ENCODE data around the gene BACH1. TPM values are rescaled to one million over a fixed set of nuclear protein-coding genes. Genes with fewer than 3 reads are reported as not detected.

BACH1 gene
- total and polyA plus RNA-seq, 2 donors (not counting 1 experiment from before 2014, with no cell fraction given) = 10.1 to 221 TPM

GRCh38 chr21:29305068-29305467 lies 6.3 kb downstream of the BACH1 start:
- peak overlapping the region; percentile 36 for H3K4me2 ChIP-seq (replicated peaks; ENCODE audit: low read depth, low read length, poor library complexity, severe bottlenecking)
- H3K9ac ChIP-seq (ENCODE audit: low read length) = no peak overlapping the region
- no peaks in the 10 kb centered on the region for H3K9me3 ChIP-seq (ENCODE audit: control extremely low read depth in 1 of 3, control insufficient read depth in 2 of 3, insufficient read depth in 1 of 3, low read length in 2 of 3)
- POLR2A ChIA-PET = interaction anchor here (0.6 kb wide), 1 partner anchor 13 kb away, joined by 4 read pairs; no protein-coding TSS in a partner anchor
- intact Hi-C loops (cut with micrococcal nuclease) = loop anchor here (10.0 kb wide), 2 partner anchors 310 to 420 kb away; partner anchors contain the start of gene LTN1
- H2AFZ ChIP-seq (ENCODE audit: insufficient read depth, low read depth, low read length, poor library complexity, severe bottlenecking) = no peak overlapping the region
- WGBS (ENCODE audit: insufficient coverage) = 50% methylated on average over 1 of the region's 3 CpGs
- H3K36me3 ChIP-seq (replicated peaks in 1 of 2; ENCODE audit: control extremely low read depth in 1 of 2, control insufficient read depth in 1 of 2, extremely low read depth in 1 of 2, insufficient read depth in 2 of 2, low read length in 1 of 2) = peaks cover 0 to 2% of the 10 kb centered on the region in 2 experiments
- CTCF ChIA-PET = interaction anchor here (1.5 kb wide), 1 partner anchor 215 kb away, joined by 4 read pairs; no protein-coding TSS in a partner anchor
- no peak overlapping the region for H3K27ac ChIP-seq (ENCODE audit: low read length in 2 of 2)
- DNase-seq (no peak), ATAC-seq (ENCODE audit: low read depth) (no peak)
- H3K27me3 ChIP-seq (replicated peaks in 1 of 4; ENCODE audit: control extremely low read depth in 1 of 4, control insufficient read depth in 3 of 4, insufficient read depth in 4 of 4, low read length in 3 of 4) = no peaks in the 10 kb centered on the region
- TF ChIP-seq EZH2 (IDR thresholded peaks at IDR 0.05; ENCODE audit: borderline replicate concordance, insufficient read depth, low read depth, low read length, poor library complexity, severe bottlenecking) = no peak
- no peak for TF ChIP-seq CTCF (IDR thresholded peaks at IDR 0.05)
- no peak overlapping the region for H3K4me3 Mint-ChIP-seq
- H4K20me1 ChIP-seq (ENCODE audit: control insufficient read depth, insufficient read depth, low read length, poor library complexity, severe bottlenecking) = peaks cover 14% of the 10 kb centered on the region
- H3K4me1 Mint-ChIP-seq = peaks cover 87% of the 10 kb centered on the region
- no peak overlapping the region for H3K27ac Mint-ChIP-seq
- H3K27me3 Mint-ChIP-seq = no peaks in the 10 kb centered on the region
- no peak overlapping the region for H3K4me3 ChIP-seq (ENCODE audit: control extremely low read depth in 1 of 5, extremely low read depth in 1 of 5, insufficient read depth in 1 of 5, low read depth in 2 of 5, low read length in 4 of 5)
- H3K9me3 Mint-ChIP-seq (ENCODE audit: insufficient read depth) = no peaks in the 10 kb centered on the region
- H3K4me1 ChIP-seq (ENCODE audit: control insufficient read depth in 2 of 2, insufficient read depth in 2 of 2, low read length in 2 of 2) = peaks cover 80 to 83% of the 10 kb centered on the region in 2 donors
- H3K79me2 ChIP-seq (ENCODE audit: control insufficient read depth, insufficient read depth, low read length) = peaks cover 99% of the 10 kb centered on the region

GRCh38 chr21:29305561-29305960 lies 6.8 kb downstream of the BACH1 start:
- H3K27ac Mint-ChIP-seq = no peak overlapping the region
- POLR2A ChIA-PET = interaction anchor here (0.6 kb wide), 1 partner anchor 13 kb away, joined by 4 read pairs; no protein-coding TSS in a partner anchor
- Histone ChIP-seq H3K9ac (ENCODE audit: low read length) (no peak overlapping the region), H3K27ac (ENCODE audit: low read length in 2 of 2) (no peak overlapping the region), H4K20me1 (ENCODE audit: control insufficient read depth, insufficient read depth, low read length, poor library complexity, severe bottlenecking) (peaks cover 17% of the 10 kb centered on the region), H3K79me2 (ENCODE audit: control insufficient read depth, insufficient read depth, low read length) (peaks cover 99% of the 10 kb centered on the region), H3K4me3 (ENCODE audit: control extremely low read depth in 1 of 5, extremely low read depth in 1 of 5, insufficient read depth in 1 of 5, low read depth in 2 of 5, low read length in 4 of 5) (no peak overlapping the region), H3K27me3 (replicated peaks in 1 of 4; ENCODE audit: control extremely low read depth in 1 of 4, control insufficient read depth in 3 of 4, insufficient read depth in 4 of 4, low read length in 3 of 4) (no peaks in the 10 kb centered on the region), H3K36me3 (replicated peaks in 1 of 2; ENCODE audit: control extremely low read depth in 1 of 2, control insufficient read depth in 1 of 2, extremely low read depth in 1 of 2, insufficient read depth in 2 of 2, low read length in 1 of 2) (peaks cover 2% of the 10 kb centered on the region in 2 experiments), H3K9me3 (ENCODE audit: control extremely low read depth in 1 of 3, control insufficient read depth in 2 of 3, insufficient read depth in 1 of 3, low read length in 2 of 3) (no peaks in the 10 kb centered on the region), H2AFZ (ENCODE audit: insufficient read depth, low read depth, low read length, poor library complexity, severe bottlenecking) (no peak overlapping the region), H3K4me2 (replicated peaks; ENCODE audit: low read depth, low read length, poor library complexity, severe bottlenecking) (no peak overlapping the region), H3K4me1 (ENCODE audit: control insufficient read depth in 2 of 2, insufficient read depth in 2 of 2, low read length in 2 of 2) (peaks cover 75 to 81% of the 10 kb centered on the region in 2 donors)
- no peak for TF ChIP-seq CTCF (IDR thresholded peaks at IDR 0.05)
- TF ChIP-seq EZH2 (IDR thresholded peaks at IDR 0.05; ENCODE audit: borderline replicate concordance, insufficient read depth, low read depth, low read length, poor library complexity, severe bottlenecking) = no peak
- DNase-seq (no peak), ATAC-seq (ENCODE audit: low read depth) (no peak)
- intact Hi-C loops (cut with micrococcal nuclease) = loop anchor here (10.0 kb wide), 2 partner anchors 311 to 421 kb away; partner anchors contain the start of gene LTN1
- H3K9me3 Mint-ChIP-seq (ENCODE audit: insufficient read depth) = no peaks in the 10 kb centered on the region
- CTCF ChIA-PET = interaction anchor here (1.5 kb wide), 1 partner anchor 215 kb away, joined by 4 read pairs; no protein-coding TSS in a partner anchor
- peak overlapping the region; percentile 14 for H3K4me3 Mint-ChIP-seq
- H3K4me1 Mint-ChIP-seq = peaks cover 87% of the 10 kb centered on the region
- H3K27me3 Mint-ChIP-seq = no peaks in the 10 kb centered on the region
- no CpG with 5 or more reads among the region's 1 CpG for WGBS (ENCODE audit: insufficient coverage)

Data from B cell (primary cell).